ENCODE results near the gene CARS1.

Gene CARS1

GRCh38 chr11:3003396-3004231, 53.6 kb downstream of the CARS1 start:
- TF ChIP-seq, protein P1, sequence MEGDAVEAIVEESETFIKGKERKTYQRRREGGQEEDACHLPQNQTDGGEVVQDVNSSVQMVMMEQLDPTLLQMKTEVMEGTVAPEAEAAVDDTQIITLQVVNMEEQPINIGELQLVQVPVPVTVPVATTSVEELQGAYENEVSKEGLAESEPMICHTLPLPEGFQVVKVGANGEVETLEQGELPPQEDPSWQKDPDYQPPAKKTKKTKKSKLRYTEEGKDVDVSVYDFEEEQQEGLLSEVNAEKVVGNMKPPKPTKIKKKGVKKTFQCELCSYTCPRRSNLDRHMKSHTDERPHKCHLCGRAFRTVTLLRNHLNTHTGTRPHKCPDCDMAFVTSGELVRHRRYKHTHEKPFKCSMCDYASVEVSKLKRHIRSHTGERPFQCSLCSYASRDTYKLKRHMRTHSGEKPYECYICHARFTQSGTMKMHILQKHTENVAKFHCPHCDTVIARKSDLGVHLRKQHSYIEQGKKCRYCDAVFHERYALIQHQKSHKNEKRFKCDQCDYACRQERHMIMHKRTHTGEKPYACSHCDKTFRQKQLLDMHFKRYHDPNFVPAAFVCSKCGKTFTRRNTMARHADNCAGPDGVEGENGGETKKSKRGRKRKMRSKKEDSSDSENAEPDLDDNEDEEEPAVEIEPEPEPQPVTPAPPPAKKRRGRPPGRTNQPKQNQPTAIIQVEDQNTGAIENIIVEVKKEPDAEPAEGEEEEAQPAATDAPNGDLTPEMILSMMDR (IDR thresholded peaks at IDR 0.05; ENCODE audit: poor library complexity, severe bottlenecking), result no peak
- H3K36me3 ChIP-seq (ENCODE audit: low read depth), result peaks cover 75% of the 10 kb centered on the region
- H3K27ac ChIP-seq (ENCODE audit: poor library complexity, severe bottlenecking), result peak overlapping the region; percentile 62
- H3K4me1 ChIP-seq (ENCODE audit: insufficient read depth, poor library complexity, severe bottlenecking), result peaks cover 32% of the 10 kb centered on the region
- no peak overlapping the region for H3K4me3 ChIP-seq (ENCODE audit: severe bottlenecking)
- no peaks in the 10 kb centered on the region for H3K27me3 ChIP-seq (ENCODE audit: insufficient read depth, poor library complexity, severe bottlenecking)
- DNase-seq (ENCODE audit: low spot score), result no peak
- no peaks in the 10 kb centered on the region for H3K9me3 ChIP-seq (ENCODE audit: severe bottlenecking)
- ATAC-seq (ENCODE audit: low read depth), result peak; percentile 93

- peaks cover 75% of the 10 kb centered on the region for H3K36me3 ChIP-seq (ENCODE audit: low read depth)
- TF ChIP-seq, protein P1 (IDR thresholded peaks at IDR 0.05; ENCODE audit: poor library complexity, severe bottlenecking), result no peak
Measured at GRCh38 chr11:3002871-3003270, 54.4 kb downstream of the CARS1 start.

DNA sequence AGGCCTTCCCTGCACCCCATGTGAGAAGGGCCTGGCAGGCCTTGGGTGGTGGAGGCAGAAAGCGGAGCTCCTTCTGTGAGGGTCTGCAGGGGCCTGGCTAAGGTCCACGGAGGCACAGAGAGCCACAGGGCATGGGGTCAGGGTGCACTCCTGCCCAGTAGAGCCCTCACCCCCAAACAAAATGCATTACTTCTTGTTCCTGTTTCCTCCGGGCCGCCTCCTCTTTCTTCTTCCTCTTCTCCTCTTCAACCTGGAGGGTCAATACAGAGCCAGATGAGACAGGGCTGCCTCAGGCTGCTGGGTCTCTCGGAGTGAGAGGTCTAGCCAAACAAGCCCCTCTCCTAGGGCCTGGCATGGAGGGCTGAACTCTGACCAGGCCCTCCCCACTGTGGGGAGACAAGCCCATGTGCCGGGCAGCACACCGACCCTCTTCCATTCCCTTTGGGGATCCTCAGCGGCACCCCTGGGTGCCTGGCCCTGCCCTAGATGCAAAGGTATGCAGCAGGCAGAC, 54.8 kb downstream of the CARS1 start:
- no peak for DNase-seq (ENCODE audit: low spot score)
- no peak for ATAC-seq (ENCODE audit: low read depth)
- Histone ChIP-seq H3K27ac (ENCODE audit: poor library complexity, severe bottlenecking) (peak overlapping the region; percentile 86), H3K9me3 (ENCODE audit: severe bottlenecking) (no peaks in the 10 kb centered on the region), H3K4me3 (ENCODE audit: severe bottlenecking) (no peak overlapping the region), H3K27me3 (ENCODE audit: insufficient read depth, poor library complexity, severe bottlenecking) (no peaks in the 10 kb centered on the region), H3K36me3 (ENCODE audit: low read depth) (peaks cover 75% of the 10 kb centered on the region), H3K4me1 (ENCODE audit: insufficient read depth, poor library complexity, severe bottlenecking) (peaks cover 32% of the 10 kb centered on the region)
- TF ChIP-seq, protein P1 (IDR thresholded peaks at IDR 0.05; ENCODE audit: poor library complexity, severe bottlenecking), result no peak

More at GRCh38 chr11:3002871-3003270, 54.4 kb downstream of the CARS1 start:
- H3K9me3 ChIP-seq (ENCODE audit: severe bottlenecking), result no peaks in the 10 kb centered on the region
- no peaks in the 10 kb centered on the region for H3K27me3 ChIP-seq (ENCODE audit: insufficient read depth, poor library complexity, severe bottlenecking)
- no peak for ATAC-seq (ENCODE audit: low read depth)
- H3K27ac ChIP-seq (ENCODE audit: poor library complexity, severe bottlenecking), result peak overlapping the region; percentile 62
- peaks cover 32% of the 10 kb centered on the region for H3K4me1 ChIP-seq (ENCODE audit: insufficient read depth, poor library complexity, severe bottlenecking)
- H3K4me3 ChIP-seq (ENCODE audit: severe bottlenecking), result no peak overlapping the region
- no peak for DNase-seq (ENCODE audit: low spot score)

DNA sequence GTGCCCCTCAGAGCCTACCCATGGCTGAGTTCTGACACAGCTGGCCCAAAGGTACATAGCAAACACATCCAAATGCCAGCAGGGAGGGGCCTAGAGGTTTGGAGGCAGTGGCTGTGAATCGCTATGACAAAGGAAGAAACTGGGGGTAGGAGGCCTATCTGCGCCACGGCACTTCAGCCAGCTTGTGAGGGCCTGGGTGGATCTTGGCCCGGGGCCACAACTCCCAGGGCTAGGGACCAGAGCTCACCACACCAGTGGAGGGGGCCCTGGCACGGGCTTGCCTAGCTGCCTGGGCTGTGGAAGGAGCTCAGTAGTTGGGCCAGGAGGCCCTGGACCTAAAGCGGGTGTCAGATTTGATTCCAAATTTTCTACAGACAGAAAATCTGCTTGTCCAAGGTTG, 55.7 kb downstream of the CARS1 start:
- H3K4me1 ChIP-seq (ENCODE audit: insufficient read depth, poor library complexity, severe bottlenecking), result peaks cover 32% of the 10 kb centered on the region
- peaks cover 69% of the 10 kb centered on the region for H3K36me3 ChIP-seq (ENCODE audit: low read depth)
- H3K4me3 ChIP-seq (ENCODE audit: severe bottlenecking), result no peak overlapping the region
- H3K27me3 ChIP-seq (ENCODE audit: insufficient read depth, poor library complexity, severe bottlenecking), result no peaks in the 10 kb centered on the region
- ATAC-seq (ENCODE audit: low read depth) (no peak), DNase-seq (ENCODE audit: low spot score) (no peak)
- no peaks in the 10 kb centered on the region for H3K9me3 ChIP-seq (ENCODE audit: severe bottlenecking)
- H3K27ac ChIP-seq (ENCODE audit: poor library complexity, severe bottlenecking), result peak overlapping the region; percentile 86
- TF ChIP-seq, protein P1 (IDR thresholded peaks at IDR 0.05; ENCODE audit: poor library complexity, severe bottlenecking), result no peak
